Right lobe of liver (tissue), 6 donors: Measurements from ENCODE around the gene PLCL1. TPM values are rescaled to one million over a fixed set of nuclear protein-coding genes. Genes with fewer than 3 reads are reported as not detected.

ENCODE experiments used
- ATAC-seq, 4 donors: fragments of 200-7000 bp; cut with Tn5 transposase; one replicate each; pipeline ENCODE4 v1.9.1; 2020; ENCODE audit warnings: mild to moderate bottlenecking in 4 of 4, moderate library complexity in 4 of 4
- DNase-seq, 3 donors: peaks; one replicate each; pipeline ENCODE4 v3.0.0-alpha.2; 2020
- H3K27ac ChIP-seq, 3 donors: fragments of 200-600 bp; one replicate each; pipeline ENCODE4 v1.8.0; 2022
- H3K27me3 ChIP-seq, 2 donors: fragments of 200-600 bp; one replicate each; pipeline ENCODE4 v1.8.0; 2022
- H3K36me3 ChIP-seq, 4 donors: fragments of 200-600 bp; sonication (generic) in 1 of 4; one replicate each; pipeline versions ENCODE4 v1.5.1 to v1.8.0; 2017 to 2022; ENCODE audit warnings: control low read depth in 1 of 4
- H3K4me1 ChIP-seq, 4 donors: fragments of 200-600 bp; sonication (generic) in 1 of 4; one replicate each; pipeline versions ENCODE4 v1.5.1 to v1.8.0; 2017 to 2022; ENCODE audit warnings: control low read depth in 1 of 4
- H3K4me3 ChIP-seq, 3 donors: fragments of 200-600 bp; one replicate each; pipeline ENCODE4 v1.8.0; 2022
- H3K9me3 ChIP-seq, 4 donors: fragments of 200-600 bp; sonication (generic) in 1 of 4; one replicate each; pipeline versions ENCODE4 v1.5.1 to v1.8.0; 2017 to 2022; ENCODE audit warnings: control low read depth in 1 of 4
- POLR2A ChIP-seq: fragments of 450-650 bp; IDR thresholded peaks from one replicate; pipeline ENCODE4 v1.6.1; 2017; ENCODE audit warnings: antibody characterized with exemption, mild to moderate bottlenecking
- WGBS: methylation state at CpG from one replicate; pipeline ENCODE4 v1.1.6; 2018; ENCODE audit warnings: low coverage, low lambda C conversion rate; ENCODE audit not compliant: insufficient coverage; ENCODE audit errors: missing lambda C conversion rate; 5-methylcytosine and 5-hydroxymethylcytosine counted together
- intact Hi-C, 2 donors: fragments of 100-400 bp; cut with DNase I; formaldehyde crosslinking; loops; one replicate each; pipeline versions ENCODE4 v1.11.2 to v1.14.1; 2022
- total RNA-seq, 6 experiments: library from RNA; depleted of rRNA in 2 of 6; stranded (reverse); fragments of >200 nt in 2 of 6; fragmentation: NEBNext Ultra II Directional in 3 of 6; extraction: Animal tissue kit (Norgen Biotek cat#: 25700) in 3 of 6; gene quantifications; one replicate each; pipeline versions ENCODE4 v1.1.0 to v1.2.4, GENCODE V29; 2016 to 2023
- TF ChIP-seq, protein P1 (sequence below), 4 donors: fragments of 200-600 bp in 3 of 4; fragments of 450-650 bp in 1 of 4; IDR thresholded peaks; one replicate each; pipeline versions ENCODE4 v1.5.1 to v1.8.0; 2016 to 2022; ENCODE audit warnings: antibody characterized with exemption in 4 of 4, mild to moderate bottlenecking in 2 of 4
- donor health status: DM: no; HTN: yes; CAD: no.
- donor health status: DM: no; HTN: no; CAD: no.
- donor health status: DM: no; HTN: no; CAD: no.
- donor health status: DM: no; HTN: yes; CAD: no.
- donor health status: DM: no; HTN: yes; CAD: no.

PLCL1 gene
- total RNA-seq, 6 experiments from 2014 or later, result 0.12 to 0.37 (median 0.24) TPM

DNA sequence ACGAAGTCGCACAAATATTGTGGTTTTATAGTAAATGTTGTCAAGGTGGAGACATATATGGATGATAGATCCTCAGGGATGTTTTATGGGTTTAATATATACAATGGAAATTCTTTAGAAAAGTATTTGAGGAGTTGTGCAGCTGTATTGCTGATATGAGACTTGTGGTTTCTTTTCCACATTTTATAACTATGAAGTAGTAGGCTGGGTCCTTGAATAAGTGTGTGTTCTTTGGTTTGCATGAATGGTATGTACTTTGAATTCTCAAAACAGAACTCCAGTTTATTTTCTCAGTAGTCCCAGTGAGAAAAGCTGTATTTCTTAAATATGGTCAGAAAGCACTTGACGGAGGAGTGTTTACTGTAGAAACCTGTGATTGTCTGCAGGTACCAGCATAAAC, 42.4 kb downstream of the PLCL1 start:
- 22% methylated on average over 3 of the region's 3 CpGs for WGBS
- TF ChIP-seq, protein P1, sequence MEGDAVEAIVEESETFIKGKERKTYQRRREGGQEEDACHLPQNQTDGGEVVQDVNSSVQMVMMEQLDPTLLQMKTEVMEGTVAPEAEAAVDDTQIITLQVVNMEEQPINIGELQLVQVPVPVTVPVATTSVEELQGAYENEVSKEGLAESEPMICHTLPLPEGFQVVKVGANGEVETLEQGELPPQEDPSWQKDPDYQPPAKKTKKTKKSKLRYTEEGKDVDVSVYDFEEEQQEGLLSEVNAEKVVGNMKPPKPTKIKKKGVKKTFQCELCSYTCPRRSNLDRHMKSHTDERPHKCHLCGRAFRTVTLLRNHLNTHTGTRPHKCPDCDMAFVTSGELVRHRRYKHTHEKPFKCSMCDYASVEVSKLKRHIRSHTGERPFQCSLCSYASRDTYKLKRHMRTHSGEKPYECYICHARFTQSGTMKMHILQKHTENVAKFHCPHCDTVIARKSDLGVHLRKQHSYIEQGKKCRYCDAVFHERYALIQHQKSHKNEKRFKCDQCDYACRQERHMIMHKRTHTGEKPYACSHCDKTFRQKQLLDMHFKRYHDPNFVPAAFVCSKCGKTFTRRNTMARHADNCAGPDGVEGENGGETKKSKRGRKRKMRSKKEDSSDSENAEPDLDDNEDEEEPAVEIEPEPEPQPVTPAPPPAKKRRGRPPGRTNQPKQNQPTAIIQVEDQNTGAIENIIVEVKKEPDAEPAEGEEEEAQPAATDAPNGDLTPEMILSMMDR (IDR thresholded peaks at IDR 0.05), result no peak
- TF ChIP-seq POLR2A, result no peak
- intact Hi-C loops, result no loop called here

DNA sequence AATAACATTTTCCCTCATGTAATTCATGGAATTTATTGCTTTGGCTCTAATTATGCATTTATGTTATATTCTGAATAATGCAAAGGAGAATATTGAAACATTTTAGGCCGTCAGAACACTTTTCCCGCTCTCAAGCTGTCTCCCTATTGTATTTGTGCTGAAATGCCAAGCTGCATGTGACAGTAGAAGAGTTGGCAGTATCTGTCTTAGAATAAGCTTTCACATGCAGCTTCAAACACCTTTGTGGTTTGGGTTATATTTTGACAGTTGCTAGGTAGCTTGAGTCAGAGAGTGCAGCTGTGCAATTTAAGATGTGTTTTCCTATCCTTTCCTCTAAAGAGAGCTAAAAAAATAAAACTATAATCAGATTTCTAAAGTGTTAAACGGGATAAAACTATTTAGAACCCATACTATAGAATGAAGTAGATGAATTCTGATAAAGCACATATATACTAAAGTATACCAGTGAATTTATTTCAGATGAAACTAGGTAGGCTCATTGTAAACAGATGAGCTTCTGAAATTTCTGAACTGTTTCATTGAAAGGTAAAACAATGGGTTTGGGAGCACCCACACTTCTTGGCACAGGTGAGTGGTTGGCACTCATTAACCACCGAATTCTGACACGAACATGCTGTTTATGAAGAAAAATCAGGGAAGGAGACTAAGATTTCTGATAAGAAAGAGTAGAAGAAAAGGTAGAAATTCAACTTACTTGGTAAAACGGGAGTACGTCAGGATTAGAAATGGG, 43.4 kb downstream of the PLCL1 start:
- DNase-seq (no peak), ATAC-seq (no peak)
- TF ChIP-seq, protein P1 (IDR thresholded peaks at IDR 0.05), result no peak
- TF ChIP-seq POLR2A, result no peak
- Histone ChIP-seq H3K27ac (no peak overlapping the region), H3K27me3 (no peaks in the 10 kb centered on the region), H3K4me3 (no peak overlapping the region), H3K36me3 (no peaks in the 10 kb centered on the region), H3K9me3 (no peaks in the 10 kb centered on the region), H3K4me1 (no peaks in the 10 kb centered on the region)
- intact Hi-C loops, result no loop called here
- 42% methylated on average over 7 of the region's 7 CpGs for WGBS

More for the DNA sequence above, 42.4 kb downstream of the PLCL1 start:
- Histone ChIP-seq H3K4me1 (no peaks in the 10 kb centered on the region), H3K36me3 (no peaks in the 10 kb centered on the region), H3K4me3 (no peak overlapping the region), H3K9me3 (no peaks in the 10 kb centered on the region), H3K27ac (no peak overlapping the region), H3K27me3 (no peaks in the 10 kb centered on the region)
- DNase-seq (no peak), ATAC-seq (no peak)

DNA sequence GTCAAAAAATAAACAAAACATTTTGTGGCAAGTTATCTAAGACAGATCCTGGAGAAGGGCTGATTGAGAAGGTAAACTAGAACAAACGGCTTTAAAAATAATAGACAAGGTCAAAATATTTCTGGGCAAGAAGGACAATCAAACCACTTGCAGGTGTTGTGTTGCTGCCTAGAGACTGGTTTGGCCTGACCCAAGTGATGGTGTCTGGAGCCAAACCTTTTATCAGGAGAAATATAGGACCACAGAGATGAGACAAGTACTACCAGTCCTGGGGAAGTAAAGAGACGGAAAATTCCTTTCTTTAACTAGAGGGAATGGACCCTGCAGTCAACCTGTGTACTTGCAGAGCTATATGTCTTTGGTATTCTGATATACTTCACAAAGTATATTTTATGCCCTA, 44.2 kb downstream of the PLCL1 start:
- no peak overlapping the region for H3K4me3 ChIP-seq
- H3K4me1 ChIP-seq, result no peaks in the 10 kb centered on the region
- 45% methylated on average over 2 of the region's 2 CpGs for WGBS
- no peak for ATAC-seq
- H3K27me3 ChIP-seq, result no peaks in the 10 kb centered on the region
- intact Hi-C loops, result no loop called here
- no peaks in the 10 kb centered on the region for H3K9me3 ChIP-seq
- H3K27ac ChIP-seq, result no peak overlapping the region
- DNase-seq, result no peak
- no peak for TF ChIP-seq POLR2A
- TF ChIP-seq, protein P1 (IDR thresholded peaks at IDR 0.05), result no peak
- H3K36me3 ChIP-seq, result no peaks in the 10 kb centered on the region

DNA sequence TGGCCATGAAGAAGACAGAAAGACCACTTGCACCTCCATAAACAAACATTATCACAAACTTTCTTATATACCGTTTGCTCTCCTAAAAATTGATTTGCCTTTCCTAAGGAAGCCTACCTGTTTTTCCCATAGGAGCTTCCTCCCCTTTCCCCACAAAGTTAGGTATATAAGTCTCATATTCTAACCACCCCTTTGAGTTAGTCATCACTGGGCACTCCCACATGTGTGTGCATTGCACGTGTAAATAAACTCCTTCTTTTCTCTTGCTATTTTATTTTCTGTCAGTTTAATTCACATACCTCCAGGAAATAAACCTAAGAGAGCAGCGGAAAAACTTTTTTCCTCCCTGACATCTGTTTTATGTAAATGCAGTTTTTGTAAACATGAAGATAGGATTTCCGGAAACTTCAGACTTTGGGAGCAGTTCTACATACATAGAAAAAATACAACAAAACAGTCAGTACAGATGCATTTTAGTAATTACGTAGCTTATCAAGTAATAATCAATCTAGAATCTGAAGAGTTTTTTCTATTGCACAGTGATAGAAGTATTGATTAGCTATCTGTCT, 46.6 kb downstream of the PLCL1 start:
- Histone ChIP-seq H3K4me1 (no peaks in the 10 kb centered on the region), H3K36me3 (no peaks in the 10 kb centered on the region), H3K4me3 (no peak overlapping the region), H3K27ac (no peak overlapping the region), H3K27me3 (no peaks in the 10 kb centered on the region), H3K9me3 (no peaks in the 10 kb centered on the region)
- intact Hi-C loops, result no loop called here
- no peak for TF ChIP-seq POLR2A
- TF ChIP-seq, protein P1 (IDR thresholded peaks at IDR 0.05), result no peak
- ATAC-seq (no peak), DNase-seq (no peak)
- 52% methylated on average over 5 of the region's 5 CpGs for WGBS
